GM12801 (cell line): Measurements from ENCODE around the gene HSPBAP1.

Experiments
- CTCF ChIP-seq: IDR thresholded peaks from one replicate; pipeline ENCODE4 v1.5.1; 2011; ENCODE audit warnings: control low read depth; ENCODE audit not compliant: insufficient read length; ENCODE audit errors: extremely low read depth

Gene HSPBAP1

GRCh38 chr3:122770521-122771202, 23.0 kb downstream of the HSPBAP1 start:
- no peak for TF ChIP-seq CTCF

GRCh38 chr3:122767540-122768372, 25.9 kb downstream of the HSPBAP1 start:
- TF ChIP-seq CTCF = no peak

- TF ChIP-seq CTCF = no peak
Measured at GRCh38 chr3:122766430-122766829, 27.2 kb downstream of the HSPBAP1 start.

GRCh38 chr3:122760453-122761271, 33.0 kb downstream of the HSPBAP1 start:
- no peak for TF ChIP-seq CTCF

GRCh38 chr3:122758877-122759560, 34.6 kb downstream of the HSPBAP1 start:
- no peak for TF ChIP-seq CTCF

GRCh38 chr3:122755491-122755890, 38.1 kb downstream of the HSPBAP1 start:
- no peak for TF ChIP-seq CTCF

- TF ChIP-seq CTCF = peak; percentile 74
Measured at GRCh38 chr3:122754929-122755328, 38.7 kb downstream of the HSPBAP1 start.
